Chondrocyte (in vitro differentiated cells): ENCODE results near the gene TCF4. TPM values are rescaled to one million over a fixed set of nuclear protein-coding genes. Genes with fewer than 3 reads are reported as not detected.

Experiments used
- DNase-seq: peaks from one replicate; pipeline ENCODE4 v3.0.0; 2021; ENCODE audit warnings: mixed read lengths, low spot score
- H3K27ac Mint-ChIP-seq: one replicate; pipeline ENCODE4 v1.8.0; 2021; ENCODE audit warnings: mild to moderate bottlenecking, moderate library complexity, mixed read lengths; ENCODE audit not compliant: unreplicated experiment
- H3K27me3 Mint-ChIP-seq: 2 replicates; pipeline ENCODE4 v1.8.0; 2021; ENCODE audit warnings: low read depth, mixed read lengths
- H3K36me3 Mint-ChIP-seq: 2 replicates; pipeline ENCODE4 v1.8.0; 2021; ENCODE audit warnings: low read depth, mixed read lengths
- H3K4me1 Mint-ChIP-seq: 2 replicates; pipeline ENCODE4 v1.8.0; 2021; ENCODE audit warnings: low read depth, mild to moderate bottlenecking, mixed read lengths
- H3K4me3 Mint-ChIP-seq: one replicate; pipeline ENCODE4 v1.8.0; 2021; ENCODE audit warnings: mild to moderate bottlenecking, moderate library complexity, mixed read lengths; ENCODE audit not compliant: unreplicated experiment
- H3K9me3 Mint-ChIP-seq: 2 replicates; pipeline ENCODE4 v1.8.0; 2021; ENCODE audit warnings: low read depth, mixed read lengths
- CTCF ChIP-seq: fragments of 200-600 bp; sonication (generic); IDR thresholded peaks from 2 replicates; pipeline ENCODE4 v1.5.0; 2021; ENCODE audit warnings: antibody characterized with exemption, mild to moderate bottlenecking, moderate library complexity
- total RNA-seq: library from RNA; stranded (reverse); gene quantifications from 3 replicates; pipeline ENCODE4 v1.2.1, GENCODE V29; 2021

Gene TCF4
- total RNA-seq, 1 donor from 2014 or later, result 36.8 TPM

DNA sequence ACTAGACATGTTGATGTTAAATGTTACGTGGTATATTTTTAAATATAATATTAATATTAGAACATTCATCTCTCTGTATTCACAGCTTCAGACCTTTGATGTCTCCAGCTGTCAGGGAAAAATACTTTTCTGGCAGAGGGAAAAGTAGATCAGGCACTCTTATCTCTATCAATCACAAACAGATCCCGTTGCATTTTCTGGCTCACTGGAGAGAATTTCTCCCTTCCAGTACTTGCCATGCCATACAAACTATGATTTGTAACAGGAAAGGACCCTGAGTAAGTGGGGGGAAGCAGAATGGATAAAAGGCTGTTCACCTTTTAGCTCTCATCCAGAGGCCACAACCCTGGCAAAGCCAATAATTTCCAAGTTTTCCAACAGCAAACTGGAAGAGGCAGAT is 158.0 kb downstream of the TCF4 start:
- Mint-ChIP-seq H3K4me3 (no peak overlapping the region), H3K36me3 (no peaks in the 10 kb centered on the region), H3K9me3 (no peaks in the 10 kb centered on the region), H3K27ac (no peak overlapping the region), H3K4me1 (no peaks in the 10 kb centered on the region), H3K27me3 (no peaks in the 10 kb centered on the region)
- DNase-seq, result no peak
- no peak for TF ChIP-seq CTCF

DNA sequence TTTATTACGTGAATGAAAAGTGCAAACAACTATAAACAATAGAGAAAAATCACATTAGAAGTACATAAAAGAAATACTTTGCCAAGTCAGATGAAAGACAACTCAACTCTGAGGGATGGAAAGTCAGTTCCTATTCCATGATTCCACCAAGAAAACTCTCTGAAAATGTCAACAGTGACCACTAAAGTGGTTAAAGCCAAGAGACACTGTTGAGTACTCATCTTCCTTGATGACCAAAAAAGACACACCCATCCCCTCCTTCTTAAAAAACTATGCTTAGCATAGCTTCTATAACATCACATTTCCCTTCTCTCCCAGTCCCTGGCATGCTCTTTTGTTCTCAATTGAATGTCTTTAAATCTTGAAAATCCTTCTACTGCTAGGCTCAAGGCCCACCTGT is 160.0 kb downstream of the TCF4 start:
- H3K27ac Mint-ChIP-seq, result no peak overlapping the region
- peaks cover 5% of the 10 kb centered on the region for H3K4me1 Mint-ChIP-seq
- H3K9me3 Mint-ChIP-seq, result no peaks in the 10 kb centered on the region
- no peak for DNase-seq
- TF ChIP-seq CTCF, result no peak
- no peak overlapping the region for H3K4me3 Mint-ChIP-seq
- no peaks in the 10 kb centered on the region for H3K36me3 Mint-ChIP-seq
- no peaks in the 10 kb centered on the region for H3K27me3 Mint-ChIP-seq

GRCh38 chr18:55425698-55426097 is 162.3 kb downstream of the TCF4 start:
- no peak overlapping the region for H3K27ac Mint-ChIP-seq
- peaks cover 20% of the 10 kb centered on the region for H3K4me1 Mint-ChIP-seq
- no peaks in the 10 kb centered on the region for H3K27me3 Mint-ChIP-seq
- H3K4me3 Mint-ChIP-seq, result no peak overlapping the region
- no peak for DNase-seq
- TF ChIP-seq CTCF, result no peak
- no peaks in the 10 kb centered on the region for H3K9me3 Mint-ChIP-seq
- no peaks in the 10 kb centered on the region for H3K36me3 Mint-ChIP-seq

DNA sequence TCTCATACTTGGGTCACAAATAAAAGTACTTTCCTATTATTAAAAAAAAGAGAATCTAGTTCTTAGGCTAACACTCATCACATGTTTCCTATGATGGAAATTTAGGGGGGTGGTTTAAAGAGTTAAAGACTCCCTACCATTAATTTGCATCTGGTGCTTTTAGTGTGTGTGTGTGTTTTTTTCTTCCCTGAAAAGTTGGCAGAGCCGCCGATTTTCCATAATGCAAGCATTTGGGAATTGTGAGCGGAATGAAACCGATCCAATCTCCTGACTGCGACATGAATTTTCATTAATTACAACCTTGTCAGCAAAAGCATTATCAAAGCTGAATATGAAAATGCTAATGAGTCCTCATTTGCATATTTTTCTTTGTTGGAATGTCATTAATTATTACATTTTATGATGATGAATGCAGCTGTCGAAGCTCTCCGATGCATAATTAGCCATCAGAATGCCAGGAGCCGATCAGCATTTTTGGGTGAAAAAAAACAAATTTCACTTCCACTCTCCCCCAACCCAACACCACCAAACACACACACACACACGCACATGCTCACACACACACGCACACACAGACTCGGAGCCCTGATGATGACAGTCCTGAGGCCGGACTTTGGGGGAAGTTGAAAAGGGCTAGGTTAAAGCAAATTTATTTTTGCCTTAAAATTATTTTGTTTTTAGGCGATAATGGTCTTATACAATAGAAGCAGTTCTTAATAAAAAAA is 165.4 kb downstream of the TCF4 start:
- no peak for TF ChIP-seq CTCF
- Mint-ChIP-seq H3K9me3 (no peaks in the 10 kb centered on the region), H3K27ac (no peak overlapping the region), H3K4me3 (peak overlapping the region; percentile 39), H3K27me3 (no peaks in the 10 kb centered on the region), H3K4me1 (peaks cover 31% of the 10 kb centered on the region), H3K36me3 (no peaks in the 10 kb centered on the region)
- no peak for DNase-seq

GRCh38 chr18:55421615-55422419 is 166.2 kb downstream of the TCF4 start:
- TF ChIP-seq CTCF, result no peak
- Mint-ChIP-seq H3K36me3 (no peaks in the 10 kb centered on the region), H3K4me1 (peaks cover 31% of the 10 kb centered on the region), H3K9me3 (no peaks in the 10 kb centered on the region), H3K27me3 (no peaks in the 10 kb centered on the region), H3K27ac (peak overlapping the region; percentile 77), H3K4me3 (peak overlapping the region; percentile 61)
- DNase-seq, result no peak
